Measurements from ENCODE around the gene HEATR1.
"Not testable (repeated sequence)": the region's sequence is repeated elsewhere in the genome, so short reads cannot be mapped to it uniquely, and the experiment has no call there.

Gene HEATR1

GRCh38 chr1:236603991-236604904 lies at the start of gene HEATR1:
TSS of gene HEATR1 (minus strand) at chr1:236604516. CDS start at chr1:236604095, 421 bp downstream.
- DNase-seq, result peak; percentile 58 to 70 (median 63)

GRCh38 chr1:236645016-236645680 lies 40.8 kb upstream of the HEATR1 start:
- DNase-seq, result no peak

GRCh38 chr1:236642763-236643162 lies 38.4 kb upstream of the HEATR1 start:
- no peak for DNase-seq

- no peak for DNase-seq
Measured at GRCh38 chr1:236639686-236640085, 35.4 kb upstream of the HEATR1 start.

GRCh38 chr1:236638945-236639344 lies 34.6 kb upstream of the HEATR1 start:
- no peak for DNase-seq

GRCh38 chr1:236636017-236636416 lies 31.7 kb upstream of the HEATR1 start:
- no peak for DNase-seq

- DNase-seq, result no peak
Measured at GRCh38 chr1:236627727-236628408, 23.6 kb upstream of the HEATR1 start.

GRCh38 chr1:236623371-236624166 lies 19.3 kb upstream of the HEATR1 start:
- DNase-seq, result no peak

- DNase-seq, result no peak
Measured at GRCh38 chr1:236622407-236622806, 18.1 kb upstream of the HEATR1 start.

GRCh38 chr1:236619398-236619797 lies 15.1 kb upstream of the HEATR1 start:
- DNase-seq, result no peak

- DNase-seq, result no peak
Measured at GRCh38 chr1:236618507-236618906, 14.2 kb upstream of the HEATR1 start.

- DNase-seq, result no peak
Measured at GRCh38 chr1:236615399-236616148, 11.3 kb upstream of the HEATR1 start.

- DNase-seq, result no peak
Measured at GRCh38 chr1:236612349-236612748, 8.0 kb upstream of the HEATR1 start.

GRCh38 chr1:236608930-236609726 lies 4.8 kb upstream of the HEATR1 start:
- no peak for DNase-seq

GRCh38 chr1:236607597-236607996 lies 3.3 kb upstream of the HEATR1 start:
- not testable (repeated sequence) for DNase-seq

GRCh38 chr1:236604905-236605806 lies 840 bp upstream of the HEATR1 start:
- no peak for DNase-seq

GRCh38 chr1:236602171-236602570 lies 2.1 kb downstream of the HEATR1 start:
- DNase-seq, result no peak

GRCh38 chr1:236590553-236591150 lies 13.7 kb downstream of the HEATR1 start:
- no peak for DNase-seq

- DNase-seq, result no peak
Measured at GRCh38 chr1:236589531-236589930, 14.8 kb downstream of the HEATR1 start.

Measured in activated naive CD4-positive, alpha-beta T cell (primary cell).